Measurements from ENCODE around the gene CHML. TPM values are rescaled to one million over a fixed set of nuclear protein-coding genes. Genes with fewer than 3 reads are reported as not detected.

Gene CHML
- total and polyA plus RNA-seq, 2 donors (not counting 1 experiment from before 2014, with no cell fraction given), result 9.7 to 34.0 TPM

GRCh38 chr1:241672301-241672700, 32.1 kb upstream of the CHML start:
- Histone ChIP-seq H3K36me3 (replicated peaks in 1 of 2; ENCODE audit: control extremely low read depth in 1 of 2, control insufficient read depth in 1 of 2, extremely low read depth in 1 of 2, insufficient read depth in 2 of 2, low read length in 1 of 2) (no peaks in the 10 kb centered on the region), H3K4me3 (ENCODE audit: control extremely low read depth in 1 of 5, extremely low read depth in 1 of 5, insufficient read depth in 1 of 5, low read depth in 2 of 5, low read length in 4 of 5) (no peak overlapping the region), H3K4me1 (ENCODE audit: control insufficient read depth in 2 of 2, insufficient read depth in 2 of 2, low read length in 2 of 2) (peaks cover 0 to 1% of the 10 kb centered on the region in 2 donors), H3K27ac (ENCODE audit: low read length in 2 of 2) (no peak overlapping the region), H2AFZ (ENCODE audit: insufficient read depth, low read depth, low read length, poor library complexity, severe bottlenecking) (no peak overlapping the region), H3K4me2 (replicated peaks; ENCODE audit: low read depth, low read length, poor library complexity, severe bottlenecking) (no peak overlapping the region), H4K20me1 (ENCODE audit: control insufficient read depth, insufficient read depth, low read length, poor library complexity, severe bottlenecking) (no peaks in the 10 kb centered on the region), H3K9me3 (ENCODE audit: control extremely low read depth in 1 of 3, control insufficient read depth in 2 of 3, insufficient read depth in 1 of 3, low read length in 2 of 3) (no peaks in the 10 kb centered on the region), H3K9ac (ENCODE audit: low read length) (no peak overlapping the region), H3K27me3 (replicated peaks in 1 of 4; ENCODE audit: control extremely low read depth in 1 of 4, control insufficient read depth in 3 of 4, insufficient read depth in 4 of 4, low read length in 3 of 4) (peaks cover 0 to 4% (median 0%) of the 10 kb centered on the region in 4 experiments), H3K79me2 (ENCODE audit: control insufficient read depth, insufficient read depth, low read length) (no peaks in the 10 kb centered on the region)
- Mint-ChIP-seq H3K9me3 (ENCODE audit: insufficient read depth) (no peaks in the 10 kb centered on the region), H3K27me3 (peaks cover 13% of the 10 kb centered on the region), H3K27ac (no peak overlapping the region), H3K4me3 (no peak overlapping the region), H3K4me1 (peaks cover 4% of the 10 kb centered on the region)
- ATAC-seq (ENCODE audit: low read depth) (no peak), DNase-seq (no peak)
- no CpG with 5 or more reads among the region's 1 CpG for WGBS (ENCODE audit: insufficient coverage)
- ChIA-PET CTCF (no interaction called here), POLR2A (no interaction called here)
- no peak for TF ChIP-seq CTCF (IDR thresholded peaks at IDR 0.05)
- TF ChIP-seq EZH2 (IDR thresholded peaks at IDR 0.05; ENCODE audit: borderline replicate concordance, insufficient read depth, low read depth, low read length, poor library complexity, severe bottlenecking), result no peak
- intact Hi-C loops (cut with micrococcal nuclease), result no loop called here

GRCh38 chr1:241666419-241666818, 26.2 kb upstream of the CHML start:
- CTCF ChIA-PET, result no interaction called here
- no peak overlapping the region for H3K4me3 Mint-ChIP-seq
- Histone ChIP-seq H3K4me2 (replicated peaks; ENCODE audit: low read depth, low read length, poor library complexity, severe bottlenecking) (no peak overlapping the region), H3K79me2 (ENCODE audit: control insufficient read depth, insufficient read depth, low read length) (no peaks in the 10 kb centered on the region), H3K9ac (ENCODE audit: low read length) (no peak overlapping the region), H3K9me3 (ENCODE audit: control extremely low read depth in 1 of 3, control insufficient read depth in 2 of 3, insufficient read depth in 1 of 3, low read length in 2 of 3) (no peaks in the 10 kb centered on the region), H3K27ac (ENCODE audit: low read length in 2 of 2) (no peak overlapping the region), H4K20me1 (ENCODE audit: control insufficient read depth, insufficient read depth, low read length, poor library complexity, severe bottlenecking) (no peaks in the 10 kb centered on the region), H2AFZ (ENCODE audit: insufficient read depth, low read depth, low read length, poor library complexity, severe bottlenecking) (no peak overlapping the region), H3K4me1 (ENCODE audit: control insufficient read depth in 2 of 2, insufficient read depth in 2 of 2, low read length in 2 of 2) (no peaks in the 10 kb centered on the region), H3K36me3 (replicated peaks in 1 of 2; ENCODE audit: control extremely low read depth in 1 of 2, control insufficient read depth in 1 of 2, extremely low read depth in 1 of 2, insufficient read depth in 2 of 2, low read length in 1 of 2) (no peaks in the 10 kb centered on the region), H3K4me3 (ENCODE audit: control extremely low read depth in 1 of 5, extremely low read depth in 1 of 5, insufficient read depth in 1 of 5, low read depth in 2 of 5, low read length in 4 of 5) (no peak overlapping the region), H3K27me3 (replicated peaks in 1 of 4; ENCODE audit: control extremely low read depth in 1 of 4, control insufficient read depth in 3 of 4, insufficient read depth in 4 of 4, low read length in 3 of 4) (peaks cover 0 to under 1% (median 0%) of the 10 kb centered on the region in 4 experiments)
- POLR2A ChIA-PET, result no interaction called here
- 100% methylated on average over 1 of the region's 3 CpGs for WGBS (ENCODE audit: insufficient coverage)
- intact Hi-C loops (cut with micrococcal nuclease), result no loop called here
- H3K27me3 Mint-ChIP-seq, result peaks cover under 1% of the 10 kb centered on the region
- H3K4me1 Mint-ChIP-seq, result no peaks in the 10 kb centered on the region
- H3K27ac Mint-ChIP-seq, result no peak overlapping the region
- H3K9me3 Mint-ChIP-seq (ENCODE audit: insufficient read depth), result no peaks in the 10 kb centered on the region
- ATAC-seq (ENCODE audit: low read depth) (no peak), DNase-seq (no peak)
- no peak for TF ChIP-seq CTCF (IDR thresholded peaks at IDR 0.05)
- TF ChIP-seq EZH2 (IDR thresholded peaks at IDR 0.05; ENCODE audit: borderline replicate concordance, insufficient read depth, low read depth, low read length, poor library complexity, severe bottlenecking), result no peak
